ENCODE results near the gene RTTN. TPM values are rescaled to one million over a fixed set of nuclear protein-coding genes. Genes with fewer than 3 reads are reported as not detected.
"Not testable (repeated sequence)": the region's sequence is repeated elsewhere in the genome, so short reads cannot be mapped to it uniquely, and the experiment has no call there.

Gene RTTN
- total RNA-seq (2014; rRNA removed; shearing (Covaris generic)), result 21.8 and 24.5 TPM in 2 replicates

DNA sequence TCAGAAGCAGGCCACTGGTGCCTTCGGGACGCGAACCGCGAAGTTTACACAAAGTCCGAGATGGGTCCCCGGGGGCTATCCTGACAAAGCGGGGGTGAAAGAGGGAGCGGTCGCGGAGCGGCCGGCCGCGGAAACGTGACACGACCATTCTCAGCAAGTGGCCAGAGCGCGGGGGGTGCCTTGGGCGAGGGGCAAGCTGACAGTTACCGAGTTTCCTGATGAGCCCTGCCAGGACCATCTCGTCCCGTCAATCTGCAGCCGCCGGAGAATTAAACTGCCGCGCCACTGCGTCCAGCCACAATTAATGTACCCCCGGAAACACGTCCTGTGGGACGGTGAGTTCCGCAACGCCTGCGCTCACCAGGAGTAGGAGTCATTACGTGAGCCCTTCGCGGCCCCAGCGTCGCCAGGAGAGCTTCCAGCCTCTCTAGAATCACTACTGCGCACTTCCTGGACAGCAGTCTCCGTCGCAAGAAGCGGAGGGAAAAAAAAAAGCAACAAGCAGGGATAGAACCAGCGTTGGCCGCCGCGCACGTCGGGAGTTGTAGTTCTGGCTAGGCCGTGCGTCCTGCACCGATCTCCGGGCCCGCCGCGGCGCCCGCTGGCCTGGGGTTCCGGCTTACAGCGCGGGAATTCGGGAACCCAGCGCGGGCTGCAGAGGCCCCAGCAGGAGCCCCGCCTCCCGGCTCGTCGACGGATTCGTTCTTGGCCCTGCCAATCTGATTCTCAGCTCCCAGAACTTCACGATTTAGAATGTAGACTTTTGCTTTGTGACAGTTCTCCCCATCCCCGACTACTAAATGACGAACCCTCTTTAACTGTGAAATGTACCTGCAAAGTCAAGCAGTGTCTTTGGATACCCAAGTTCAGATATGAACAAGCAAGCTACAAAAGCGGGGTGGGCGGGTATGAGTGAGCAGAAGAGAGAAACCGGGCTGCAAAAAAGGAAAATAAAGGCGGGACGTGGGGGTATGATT is at the start of gene RTTN:
TSS of gene RTTN (minus strand) at position 267 of the 977 bp plus-strand sequence. CDS start at position 238, 29 bp downstream.
- Histone ChIP-seq H3K27me3 (ENCODE audit: control insufficient read depth, insufficient read depth, low read length) (no peaks in the 10 kb centered on the region), H3K36me3 (replicated peaks; ENCODE audit: control insufficient read depth, insufficient read depth, low read length) (no peaks in the 10 kb centered on the region), H3K4me3 (ENCODE audit: insufficient read depth, low read depth, low read length) (peak within 1 kb of the TSS; percentile 91)
- peak; percentile 87 for DNase-seq

DNA sequence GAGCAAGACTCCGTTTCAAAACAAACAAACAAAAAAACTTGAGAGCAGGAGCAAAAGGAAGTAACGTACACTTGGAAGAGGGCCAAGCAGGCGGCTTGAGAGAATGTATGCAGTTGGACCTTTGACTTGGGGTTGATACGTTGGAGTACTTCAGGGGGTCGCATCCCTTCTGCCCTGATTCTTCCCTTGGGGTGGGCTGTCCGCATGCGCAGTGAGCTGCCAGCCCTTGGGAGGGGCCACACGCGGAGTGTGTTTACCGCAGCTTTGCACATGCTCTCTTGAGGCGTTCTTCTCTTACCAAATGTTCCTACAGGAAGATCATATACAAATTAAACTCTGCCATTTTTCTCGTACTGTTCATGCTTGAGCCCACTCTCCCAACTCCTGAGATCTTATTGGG is 45.3 kb upstream of the RTTN start:
- Histone ChIP-seq H3K27me3 (ENCODE audit: control insufficient read depth, insufficient read depth, low read length) (no peaks in the 10 kb centered on the region), H3K4me3 (ENCODE audit: insufficient read depth, low read depth, low read length) (no peak overlapping the region), H3K36me3 (replicated peaks; ENCODE audit: control insufficient read depth, insufficient read depth, low read length) (no peaks in the 10 kb centered on the region)
- DNase-seq, result no peak

GRCh38 chr18:70249861-70250260 is 44.4 kb upstream of the RTTN start:
- not testable (repeated sequence) for H3K4me3 ChIP-seq (ENCODE audit: insufficient read depth, low read depth, low read length); H3K27me3 ChIP-seq (ENCODE audit: control insufficient read depth, insufficient read depth, low read length); H3K36me3 ChIP-seq (replicated peaks; ENCODE audit: control insufficient read depth, insufficient read depth, low read length); DNase-seq

DNA sequence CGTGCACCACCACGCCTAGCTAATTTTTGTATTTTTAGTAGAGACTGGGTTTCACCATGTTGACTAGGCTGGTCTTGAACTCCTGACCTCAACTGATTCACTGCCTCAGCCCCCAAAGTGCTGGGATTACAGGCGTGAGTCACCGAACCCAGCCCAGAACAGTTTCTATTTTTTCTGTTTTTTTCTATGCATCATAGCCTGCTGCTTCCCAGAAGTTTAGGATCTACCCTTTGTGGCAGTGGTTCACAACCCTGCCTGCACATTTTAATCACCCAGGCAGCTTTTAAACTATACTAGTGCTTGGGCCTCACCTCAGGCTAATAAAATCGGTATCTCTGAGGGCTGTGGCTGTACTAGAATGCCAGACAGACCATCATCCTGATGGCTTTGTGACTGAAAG is 43.6 kb upstream of the RTTN start:
- no peak for DNase-seq
- Histone ChIP-seq H3K27me3 (ENCODE audit: control insufficient read depth, insufficient read depth, low read length) (no peaks in the 10 kb centered on the region), H3K4me3 (ENCODE audit: insufficient read depth, low read depth, low read length) (no peak overlapping the region), H3K36me3 (replicated peaks; ENCODE audit: control insufficient read depth, insufficient read depth, low read length) (no peaks in the 10 kb centered on the region)

- H3K27me3 ChIP-seq (ENCODE audit: control insufficient read depth, insufficient read depth, low read length), result no peaks in the 10 kb centered on the region
- H3K4me3 ChIP-seq (ENCODE audit: insufficient read depth, low read depth, low read length), result no peak overlapping the region
- DNase-seq, result no peak
- H3K36me3 ChIP-seq (replicated peaks; ENCODE audit: control insufficient read depth, insufficient read depth, low read length), result no peaks in the 10 kb centered on the region
These were observed 40.6 kb upstream of the RTTN start for GRCh38 chr18:70246061-70246466.

GRCh38 chr18:70243131-70243929 is 37.8 kb upstream of the RTTN start:
- no peaks in the 10 kb centered on the region for H3K36me3 ChIP-seq (replicated peaks; ENCODE audit: control insufficient read depth, insufficient read depth, low read length)
- H3K4me3 ChIP-seq (ENCODE audit: insufficient read depth, low read depth, low read length), result no peak overlapping the region
- no peak for DNase-seq
- H3K27me3 ChIP-seq (ENCODE audit: control insufficient read depth, insufficient read depth, low read length), result no peaks in the 10 kb centered on the region

- not testable (repeated sequence) for H3K36me3 ChIP-seq (replicated peaks; ENCODE audit: control insufficient read depth, insufficient read depth, low read length); DNase-seq; H3K27me3 ChIP-seq (ENCODE audit: control insufficient read depth, insufficient read depth, low read length); H3K4me3 ChIP-seq (ENCODE audit: insufficient read depth, low read depth, low read length)
These were observed 31.4 kb upstream of the RTTN start for GRCh38 chr18:70236921-70237320.

DNA sequence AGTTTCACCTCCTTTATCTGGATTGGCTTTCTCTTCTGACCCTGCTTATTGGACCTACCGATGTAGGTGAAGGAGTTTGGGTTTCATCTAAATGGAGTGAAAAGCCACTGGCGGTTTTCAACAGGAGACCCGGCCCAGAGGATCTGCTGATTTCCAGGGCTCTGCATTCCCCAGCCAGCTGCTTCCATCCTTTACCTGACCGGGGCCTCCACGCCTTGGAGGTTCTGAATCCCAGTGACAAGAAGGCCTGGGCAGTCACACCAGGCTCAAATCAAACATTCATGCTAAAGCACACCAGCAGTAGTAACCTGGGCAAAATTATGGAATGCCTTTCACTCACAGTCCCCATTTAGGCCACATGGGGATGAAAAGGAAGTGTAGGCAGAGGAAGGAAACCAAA is 30.0 kb upstream of the RTTN start:
- DNase-seq, result no peak
- H3K27me3 ChIP-seq (ENCODE audit: control insufficient read depth, insufficient read depth, low read length), result no peaks in the 10 kb centered on the region; the same call in 1 of the 2 replicates
- no peaks in the 10 kb centered on the region for H3K36me3 ChIP-seq (replicated peaks; ENCODE audit: control insufficient read depth, insufficient read depth, low read length)
- no peak overlapping the region for H3K4me3 ChIP-seq (ENCODE audit: insufficient read depth, low read depth, low read length)

GRCh38 chr18:70234667-70235459 is 29.4 kb upstream of the RTTN start:
- no peak overlapping the region for H3K4me3 ChIP-seq (ENCODE audit: insufficient read depth, low read depth, low read length)
- H3K27me3 ChIP-seq (ENCODE audit: control insufficient read depth, insufficient read depth, low read length), result no peaks in the 10 kb centered on the region; the same call in 1 of the 2 replicates
- no peak for DNase-seq
- H3K36me3 ChIP-seq (replicated peaks; ENCODE audit: control insufficient read depth, insufficient read depth, low read length), result no peaks in the 10 kb centered on the region

DNA sequence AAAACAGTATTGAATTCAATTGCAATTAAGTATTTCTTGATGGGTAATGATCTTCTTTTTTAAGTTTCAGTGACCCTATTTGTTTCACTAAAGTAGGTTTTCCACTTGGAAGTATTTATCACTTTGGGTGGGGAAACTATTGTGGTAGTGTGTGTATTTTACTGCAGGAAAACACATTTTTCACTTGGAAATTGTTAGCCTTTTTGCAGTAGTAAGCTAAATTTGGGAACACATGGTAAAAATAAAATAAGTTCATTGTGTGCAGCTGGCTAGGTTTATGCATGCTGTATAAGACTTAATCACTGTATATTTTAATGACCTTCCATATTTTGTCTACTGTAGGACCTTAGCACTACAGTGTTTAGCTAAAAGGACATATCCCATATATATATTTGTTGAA is 28.5 kb upstream of the RTTN start:
- H3K27me3 ChIP-seq (ENCODE audit: control insufficient read depth, insufficient read depth, low read length), result no peaks in the 10 kb centered on the region; the same call in 1 of the 2 replicates
- DNase-seq, result no peak
- H3K36me3 ChIP-seq (replicated peaks; ENCODE audit: control insufficient read depth, insufficient read depth, low read length), result no peaks in the 10 kb centered on the region
- no peak overlapping the region for H3K4me3 ChIP-seq (ENCODE audit: insufficient read depth, low read depth, low read length)

DNA sequence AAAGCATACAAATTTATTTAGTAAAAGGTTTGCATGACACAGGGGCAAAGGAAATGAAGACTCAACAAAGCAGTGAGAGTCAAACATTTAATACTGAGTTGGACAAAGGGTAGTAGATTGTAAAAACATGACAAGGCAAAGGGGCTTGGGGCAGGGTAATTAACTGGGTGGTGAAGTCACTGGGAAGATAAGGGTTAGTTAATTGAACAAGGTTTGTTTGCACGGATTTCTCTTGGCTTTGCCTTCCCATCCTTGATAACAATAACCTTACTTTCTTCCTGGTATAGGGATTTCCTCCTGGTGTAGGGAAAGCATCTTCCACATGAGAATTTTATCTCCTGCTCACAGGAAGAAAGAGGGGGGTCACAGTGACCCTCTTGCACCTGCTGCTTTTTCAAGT is 26.8 kb upstream of the RTTN start:
- Histone ChIP-seq H3K36me3 (replicated peaks; ENCODE audit: control insufficient read depth, insufficient read depth, low read length) (no peaks in the 10 kb centered on the region), H3K27me3 (ENCODE audit: control insufficient read depth, insufficient read depth, low read length) (no peaks in the 10 kb centered on the region; the same call in 1 of the 2 replicates), H3K4me3 (ENCODE audit: insufficient read depth, low read depth, low read length) (no peak overlapping the region)
- no peak for DNase-seq

GRCh38 chr18:70229639-70230038 is 24.2 kb upstream of the RTTN start:
- no peak for DNase-seq
- Histone ChIP-seq H3K27me3 (ENCODE audit: control insufficient read depth, insufficient read depth, low read length) (no peaks in the 10 kb centered on the region), H3K4me3 (ENCODE audit: insufficient read depth, low read depth, low read length) (no peak overlapping the region), H3K36me3 (replicated peaks; ENCODE audit: control insufficient read depth, insufficient read depth, low read length) (no peaks in the 10 kb centered on the region)

GRCh38 chr18:70228536-70228935 is 23.0 kb upstream of the RTTN start:
- Histone ChIP-seq H3K4me3 (ENCODE audit: insufficient read depth, low read depth, low read length) (no peak overlapping the region), H3K27me3 (ENCODE audit: control insufficient read depth, insufficient read depth, low read length) (no peaks in the 10 kb centered on the region), H3K36me3 (replicated peaks; ENCODE audit: control insufficient read depth, insufficient read depth, low read length) (no peaks in the 10 kb centered on the region)
- no peak for DNase-seq

DNA sequence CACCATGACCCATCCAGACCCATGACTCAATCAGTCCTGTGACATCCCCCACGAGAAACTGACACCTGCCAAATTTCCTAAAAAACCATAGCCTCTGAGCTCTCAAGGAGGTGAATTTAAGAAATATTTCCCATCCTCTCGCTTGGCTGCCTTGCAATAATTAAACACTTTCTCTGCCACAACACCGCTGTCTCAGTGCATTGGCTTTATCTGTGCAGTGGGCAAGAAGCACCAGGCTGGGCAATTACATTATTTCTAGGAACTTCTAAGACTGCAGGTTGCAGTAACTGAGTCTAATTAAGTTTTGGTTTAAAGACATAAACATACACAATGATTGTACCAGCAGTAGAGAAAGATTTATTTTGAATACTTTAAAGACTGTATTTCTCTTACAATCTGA is 22.0 kb upstream of the RTTN start:
- Histone ChIP-seq H3K36me3 (replicated peaks; ENCODE audit: control insufficient read depth, insufficient read depth, low read length) (no peaks in the 10 kb centered on the region), H3K4me3 (ENCODE audit: insufficient read depth, low read depth, low read length) (no peak overlapping the region), H3K27me3 (ENCODE audit: control insufficient read depth, insufficient read depth, low read length) (no peaks in the 10 kb centered on the region)
- no peak for DNase-seq

Measured in H7 (cell line).